Mesenteric fat pad (tissue), 1 donor: ENCODE data around the gene TLX2. TPM values are rescaled to one million over a fixed set of nuclear protein-coding genes. Genes with fewer than 3 reads are reported as not detected.

Source experiments
- DNase-seq: peaks from one replicate; pipeline ENCODE4 v3.0.0-alpha.2; 2020; ENCODE audit warnings: low spot score
- total RNA-seq: library from RNA; stranded (reverse); fragmentation: NEBNext Ultra II Directional; extraction: Animal tissue kit (Norgen Biotek cat#: 25700); gene quantifications from one replicate; pipeline ENCODE4 v1.2.1, GENCODE V29; 2021
- donor health status: DM: yes; HTN: yes; CAD: no.

The TLX2 gene
- total RNA-seq, 1 donor from 2014 or later, result not detected

- no peak for DNase-seq
These were observed 17.4 kb downstream of the TLX2 start for GRCh38 chr2:74531666-74532065.

- DNase-seq, result no peak
These were observed 18.0 kb downstream of the TLX2 start for GRCh38 chr2:74532222-74532621.

GRCh38 chr2:74533464-74533863 lies 19.2 kb downstream of the TLX2 start:
- DNase-seq, result no peak

- no peak for DNase-seq
These were observed 20.2 kb downstream of the TLX2 start for GRCh38 chr2:74534411-74534810.

- DNase-seq, result no peak
These were observed 21.3 kb downstream of the TLX2 start for GRCh38 chr2:74535440-74535965.

GRCh38 chr2:74536166-74536950 lies 22.1 kb downstream of the TLX2 start:
- DNase-seq, result no peak

GRCh38 chr2:74537140-74537539 lies 22.9 kb downstream of the TLX2 start:
- no peak for DNase-seq

GRCh38 chr2:74538881-74539339 lies 24.7 kb downstream of the TLX2 start:
- no peak for DNase-seq

GRCh38 chr2:74540291-74540690 lies 26.0 kb downstream of the TLX2 start:
- DNase-seq, result no peak

- DNase-seq, result no peak
These were observed 28.7 kb downstream of the TLX2 start for GRCh38 chr2:74542978-74543377.

- DNase-seq, result no peak
These were observed 30.4 kb downstream of the TLX2 start for GRCh38 chr2:74544634-74545033.

GRCh38 chr2:74546004-74546403 lies 31.8 kb downstream of the TLX2 start:
- DNase-seq, result no peak

- no peak for DNase-seq
These were observed 34.1 kb downstream of the TLX2 start for GRCh38 chr2:74548285-74548899.

- DNase-seq, result no peak
These were observed 34.9 kb downstream of the TLX2 start for GRCh38 chr2:74548900-74549826.

GRCh38 chr2:74550231-74550630 lies 36.0 kb downstream of the TLX2 start:
- no peak for DNase-seq

GRCh38 chr2:74551530-74551929 lies 37.3 kb downstream of the TLX2 start:
- no peak for DNase-seq

- no peak for DNase-seq
These were observed 38.0 kb downstream of the TLX2 start for GRCh38 chr2:74551942-74552913.

GRCh38 chr2:74552914-74553811 lies 38.9 kb downstream of the TLX2 start:
- no peak for DNase-seq
